Calu3 (cell line): ENCODE data around the gene CALN1. TPM values are rescaled to one million over a fixed set of nuclear protein-coding genes. Genes with fewer than 3 reads are reported as not detected.

Experiments
- BruUV-seq: library from RNA; stranded (reverse); fragments of 400-500 nt; replicated peaks from 2 replicates; lab custom pipeline; 2021; lab: Mats Ljungman, UMichigan
- CTCF ChIA-PET: fragments of 300-600 bp; sonication (Branson Sonifier 250); formaldehyde crosslinking; loops from one replicate; lab custom pipeline; 2022; ENCODE audit warnings: antibody characterized with exemption; lab: Charles Lee
- DNase-seq: peaks from one replicate; pipeline ENCODE4 v3.0.0; 2022
- H3K27ac Mint-ChIP-seq: one replicate; pipeline ENCODE4 v1.8.0; 2022; ENCODE audit warnings: mixed read lengths; ENCODE audit not compliant: unreplicated experiment
- H3K27me3 Mint-ChIP-seq: one replicate; pipeline ENCODE4 v1.8.0; 2022; ENCODE audit warnings: mixed read lengths; ENCODE audit not compliant: unreplicated experiment
- H3K36me3 Mint-ChIP-seq: one replicate; pipeline ENCODE4 v1.8.0; 2022; ENCODE audit warnings: mild to moderate bottlenecking, moderate library complexity, mixed read lengths; ENCODE audit not compliant: insufficient read depth, unreplicated experiment
- H3K4me1 Mint-ChIP-seq: one replicate; pipeline ENCODE4 v1.8.0; 2022; ENCODE audit warnings: mild to moderate bottlenecking, low read depth, mixed read lengths; ENCODE audit not compliant: unreplicated experiment
- H3K4me3 Mint-ChIP-seq: one replicate; pipeline ENCODE4 v1.8.0; 2022; ENCODE audit warnings: mild to moderate bottlenecking, low read depth, moderate library complexity, mixed read lengths; ENCODE audit not compliant: unreplicated experiment
- H3K9me3 Mint-ChIP-seq: one replicate; pipeline ENCODE4 v1.8.0; 2022; ENCODE audit warnings: low read depth, mixed read lengths; ENCODE audit not compliant: unreplicated experiment
- CTCF ChIP-seq: fragments of 200-600 bp; IDR thresholded peaks from one replicate; pipeline ENCODE4 v1.8.0; 2022; ENCODE audit warnings: antibody characterized with exemption; ENCODE audit not compliant: unreplicated experiment
- intact Hi-C: fragments of 100-400 bp; cut with micrococcal nuclease; formaldehyde crosslinking; loops from one replicate; pipeline ENCODE4 v1.10.0; 2022; ENCODE audit not compliant: unreplicated experiment
- total RNA-seq: library from RNA; stranded (reverse); gene quantifications from 2 replicates; pipeline ENCODE4 v1.2.3, GENCODE V29; 2022

The CALN1 gene
- total RNA-seq, 1 experiment from 2014 or later = not detected

GRCh38 chr7:71976645-71977044 lies 435.5 kb downstream of the CALN1 start:
- H3K9me3 Mint-ChIP-seq = no peaks in the 10 kb centered on the region
- no peak overlapping the region for H3K4me3 Mint-ChIP-seq
- H3K27me3 Mint-ChIP-seq = no peaks in the 10 kb centered on the region
- BruUV-seq = no TSS peak
- no peak for TF ChIP-seq CTCF
- no peak overlapping the region for H3K27ac Mint-ChIP-seq
- DNase-seq = no peak
- no peaks in the 10 kb centered on the region for H3K36me3 Mint-ChIP-seq
- intact Hi-C loops = no loop called here
- H3K4me1 Mint-ChIP-seq = no peaks in the 10 kb centered on the region
- CTCF ChIA-PET = no interaction called here

GRCh38 chr7:71974611-71975010 lies 437.5 kb downstream of the CALN1 start:
- BruUV-seq = no TSS peak
- CTCF ChIA-PET = no interaction called here
- no peaks in the 10 kb centered on the region for H3K9me3 Mint-ChIP-seq
- H3K36me3 Mint-ChIP-seq = no peaks in the 10 kb centered on the region
- no peak for DNase-seq
- TF ChIP-seq CTCF = no peak
- no peak overlapping the region for H3K27ac Mint-ChIP-seq
- no peaks in the 10 kb centered on the region for H3K4me1 Mint-ChIP-seq
- H3K4me3 Mint-ChIP-seq = no peak overlapping the region
- intact Hi-C loops = no loop called here
- H3K27me3 Mint-ChIP-seq = no peaks in the 10 kb centered on the region

GRCh38 chr7:71972534-71972933 lies 439.6 kb downstream of the CALN1 start:
- Mint-ChIP-seq H3K27ac (no peak overlapping the region), H3K4me3 (no peak overlapping the region), H3K4me1 (no peaks in the 10 kb centered on the region), H3K27me3 (no peaks in the 10 kb centered on the region), H3K36me3 (no peaks in the 10 kb centered on the region), H3K9me3 (no peaks in the 10 kb centered on the region)
- intact Hi-C loops = no loop called here
- DNase-seq = no peak
- CTCF ChIA-PET = no interaction called here
- no peak for TF ChIP-seq CTCF
- no TSS peak for BruUV-seq

- Mint-ChIP-seq H3K4me1 (no peaks in the 10 kb centered on the region), H3K4me3 (no peak overlapping the region), H3K27ac (no peak overlapping the region), H3K9me3 (no peaks in the 10 kb centered on the region), H3K27me3 (no peaks in the 10 kb centered on the region), H3K36me3 (no peaks in the 10 kb centered on the region)
- no peak for TF ChIP-seq CTCF
- intact Hi-C loops = no loop called here
- no TSS peak for BruUV-seq
- DNase-seq = no peak
- CTCF ChIA-PET = no interaction called here
Measured at GRCh38 chr7:71970725-71971124, 441.4 kb downstream of the CALN1 start.

- TF ChIP-seq CTCF = no peak
- no peak overlapping the region for H3K27ac Mint-ChIP-seq
- no peaks in the 10 kb centered on the region for H3K36me3 Mint-ChIP-seq
- no peaks in the 10 kb centered on the region for H3K4me1 Mint-ChIP-seq
- no peaks in the 10 kb centered on the region for H3K9me3 Mint-ChIP-seq
- no peak for DNase-seq
- no peaks in the 10 kb centered on the region for H3K27me3 Mint-ChIP-seq
- H3K4me3 Mint-ChIP-seq = no peak overlapping the region
- intact Hi-C loops = no loop called here
- no TSS peak for BruUV-seq
- CTCF ChIA-PET = no interaction called here
Measured at GRCh38 chr7:71962636-71963035, 449.5 kb downstream of the CALN1 start.
